HEK293 (cell line): ENCODE results near the gene CMYA5.

Experiments
- CTCF ChIA-PET: fragments of 350-600 bp; formaldehyde crosslinking; extraction: SDS; loops from one replicate; lab custom pipeline; 2021; ENCODE audit warnings: antibody characterized with exemption; lab: Yijun Ruan, JAX
- POLR2A ChIA-PET: fragments of 300-600 bp; formaldehyde crosslinking; extraction: SDS; loops from one replicate; lab custom pipeline; 2020; ENCODE audit warnings: antibody characterized with exemption, inconsistent platforms; lab: Yijun Ruan, JAX
- H3K27ac ChIP-seq: fragments of 200-500 bp; sonication (Bioruptor generic); 2 replicates; pipeline ENCODE4 v1.5.1; 2014; ENCODE audit warnings: low read depth, low read length, control low read depth, inconsistent platforms; ENCODE audit errors: extremely low read depth
- H3K36me3 ChIP-seq, 2 experiments: fragments of 200-500 bp in 1 of 2; sonication (Bioruptor generic) in 1 of 2; 1 replicate in 1 of 2; 2 replicates in 1 of 2; pipeline ENCODE4 v1.5.1; 2014 to 2017; ENCODE audit warnings: inconsistent platforms in 2 of 2, low read length in 2 of 2; ENCODE audit not compliant: control insufficient read depth in 2 of 2, insufficient read depth in 1 of 2
- H3K4me1 ChIP-seq: fragments of 200-500 bp; sonication (Bioruptor generic); 2 replicates; pipeline ENCODE4 v1.5.1; 2014; ENCODE audit warnings: mild to moderate bottlenecking, low read length, inconsistent platforms; ENCODE audit not compliant: control insufficient read depth, insufficient read depth
- H3K4me3 ChIP-seq: 2 replicates; pipeline ENCODE4 v1.5.1; 2011; ENCODE audit warnings: low read depth, mild to moderate bottlenecking, control low read depth, low read length, moderate library complexity
- H3K9me3 ChIP-seq: fragments of 200-500 bp; sonication (Bioruptor generic); 2 replicates; pipeline ENCODE4 v1.5.1; 2014; ENCODE audit warnings: low read depth, low read length, inconsistent platforms; ENCODE audit not compliant: control insufficient read depth, insufficient read depth
- HOXD13 ChIP-seq: sonication (generic); formaldehyde crosslinking; IDR thresholded peaks from 2 replicates; pipeline ENCODE4 v1.8.0; 2022; ENCODE audit warnings: missing genetic modification reagents, borderline replicate concordance
- MZF1 ChIP-seq: fragments of 450-650 bp; formaldehyde crosslinking; IDR thresholded peaks from 2 replicates; pipeline ENCODE4 v1.5.1; 2017; ENCODE audit warnings: missing biosample characterization, missing genetic modification characterization, borderline replicate concordance
- TCF7L2 ChIP-seq: IDR thresholded peaks from 2 replicates; pipeline ENCODE4 v1.6.1; 2011; ENCODE audit warnings: low read depth, mild to moderate bottlenecking, inconsistent platforms, low read length, moderate library complexity, borderline replicate concordance
- TRIM28 ChIP-seq: IDR thresholded peaks from 2 replicates; pipeline ENCODE4 v1.6.1; 2011; ENCODE audit warnings: low read length, control low read depth, borderline replicate concordance
- ZBTB48 ChIP-seq: fragments of 450-650 bp; formaldehyde crosslinking; IDR thresholded peaks from 2 replicates; pipeline ENCODE4 v1.5.1; 2016; ENCODE audit warnings: missing biosample characterization, missing genetic modification characterization
- ZBTB6 ChIP-seq: fragments of 450-650 bp; formaldehyde crosslinking; IDR thresholded peaks from 2 replicates; pipeline ENCODE4 v1.5.1; 2017; ENCODE audit warnings: missing biosample characterization, missing genetic modification characterization
- ZBTB8A ChIP-seq: fragments of 450-650 bp; formaldehyde crosslinking; IDR thresholded peaks from 2 replicates; pipeline ENCODE4 v1.5.1; 2016; ENCODE audit warnings: missing biosample characterization, missing genetic modification characterization
- ZFP69B ChIP-seq: fragments of 450-650 bp; formaldehyde crosslinking; IDR thresholded peaks from 2 replicates; pipeline ENCODE4 v1.5.1; 2016; ENCODE audit warnings: missing biosample characterization, missing genetic modification characterization
- ZNF221 ChIP-seq: fragments of 450-650 bp; formaldehyde crosslinking; IDR thresholded peaks from 2 replicates; pipeline ENCODE4 v1.5.1; 2017; ENCODE audit warnings: missing biosample characterization, missing genetic modification characterization, borderline replicate concordance
- ZNF223 ChIP-seq: fragments of 450-650 bp; formaldehyde crosslinking; IDR thresholded peaks from 2 replicates; pipeline ENCODE4 v1.5.1; 2016; ENCODE audit warnings: missing biosample characterization, missing genetic modification characterization
- ZNF23 ChIP-seq: fragments of 450-650 bp; formaldehyde crosslinking; IDR thresholded peaks from 2 replicates; pipeline ENCODE4 v1.5.1; 2016; ENCODE audit warnings: missing biosample characterization, missing genetic modification characterization, borderline replicate concordance
- ZNF274 ChIP-seq, 2 experiments: fragments of 200-500 bp in 1 of 2; fragments of 450-650 bp in 1 of 2; sonication (Bioruptor generic) in 1 of 2; formaldehyde crosslinking in 1 of 2; IDR thresholded peaks; 2 replicates each; pipeline versions ENCODE4 v1.5.1 to v1.6.1; 2014 to 2016; ENCODE audit warnings: borderline replicate concordance in 1 of 2, inconsistent platforms in 1 of 2, low read length in 1 of 2, missing biosample characterization in 1 of 2, missing genetic modification characterization in 1 of 2
- ZNF292 ChIP-seq: fragments of 450-650 bp; formaldehyde crosslinking; IDR thresholded peaks from 2 replicates; pipeline ENCODE4 v1.5.1; 2016; ENCODE audit warnings: low read depth, missing biosample characterization, missing genetic modification characterization, borderline replicate concordance
- ZNF302 ChIP-seq: fragments of 450-650 bp; formaldehyde crosslinking; IDR thresholded peaks from 2 replicates; pipeline ENCODE4 v1.5.1; 2016; ENCODE audit warnings: missing biosample characterization, missing genetic modification characterization, low read depth
- ZNF324 ChIP-seq: fragments of 450-650 bp; formaldehyde crosslinking; IDR thresholded peaks from 2 replicates; pipeline ENCODE4 v1.5.1; 2016; ENCODE audit warnings: missing biosample characterization, missing genetic modification characterization
- ZNF473 ChIP-seq: fragments of 450-650 bp; formaldehyde crosslinking; IDR thresholded peaks from 2 replicates; pipeline ENCODE4 v1.5.1; 2017; ENCODE audit warnings: missing biosample characterization, missing genetic modification characterization
- ZNF48 ChIP-seq: fragments of 450-650 bp; formaldehyde crosslinking; IDR thresholded peaks from 2 replicates; pipeline ENCODE4 v1.5.1; 2016; ENCODE audit warnings: missing biosample characterization, missing genetic modification characterization
- ZNF600 ChIP-seq: fragments of 450-650 bp; formaldehyde crosslinking; IDR thresholded peaks from 2 replicates; pipeline ENCODE4 v1.5.1; 2016; ENCODE audit warnings: missing biosample characterization, missing genetic modification characterization
- ZNF645 ChIP-seq: fragments of 450-650 bp; formaldehyde crosslinking; IDR thresholded peaks from 2 replicates; pipeline ENCODE4; 2016; ENCODE audit warnings: missing biosample characterization, missing genetic modification characterization
- ZNF654 ChIP-seq: fragments of 450-650 bp; formaldehyde crosslinking; IDR thresholded peaks from 2 replicates; pipeline ENCODE4 v1.5.1; 2016; ENCODE audit warnings: low read depth, missing biosample characterization, missing genetic modification characterization

Gene CMYA5

GRCh38 chr5:79699763-79700400, 10.2 kb downstream of the CMYA5 start (continued):
- TF ChIP-seq ZNF221 (tag by site-specific recombination) (no peak), ZBTB48 (tag by site-specific recombination) (no peak)
- TF ChIP-seq, all 188 proteins: peak for 0

GRCh38 chr5:79702606-79703380, 13.2 kb downstream of the CMYA5 start:
- CTCF ChIA-PET: interaction anchor here (0.7 to 2.5 kb wide), 16 partner anchors 9 to 1505 kb away, joined by 3 to 11 read pairs (median 6); partner anchors contain the start of gene CMYA5
- H3K4me3 ChIP-seq: no peak overlapping the region
- H3K27ac ChIP-seq: no peak overlapping the region
- no peaks in the 10 kb centered on the region for H3K36me3 ChIP-seq
- no peaks in the 10 kb centered on the region for H3K9me3 ChIP-seq
- POLR2A ChIA-PET: no interaction called here
- TF ChIP-seq ZFP69B (tag by site-specific recombination) (no peak), TCF7L2 (no peak), ZNF324 (tag by site-specific recombination) (no peak), ZNF274 (IDR thresholded peaks at IDR 0.05; ENCODE audit: low read length) (no peak), ZNF274 (tag by site-specific recombination; IDR thresholded peaks at IDR 0.05; ENCODE audit: borderline replicate concordance) (no peak), ZNF223 (tag by site-specific recombination) (no peak), ZNF48 (tag by site-specific recombination) (no peak), MZF1 (tag by site-specific recombination) (no peak), HOXD13 (CRISPR knock-in tag) (no peak), ZNF23 (tag by site-specific recombination) (no peak), ZNF302 (no peak), TRIM28 (no peak), ZNF600 (tag by site-specific recombination) (no peak), ZNF473 (tag by site-specific recombination) (no peak), ZNF654 (tag by site-specific recombination) (no peak), ZBTB6 (no peak), ZNF292 (tag by site-specific recombination) (no peak), ZNF645 (tag by site-specific recombination) (no peak)
- H3K4me1 ChIP-seq: no peaks in the 10 kb centered on the region

GRCh38 chr5:79703381-79703645, 13.7 kb downstream of the CMYA5 start:
- Histone ChIP-seq H3K4me1 (no peaks in the 10 kb centered on the region), H3K4me3 (no peak overlapping the region), H3K27ac (no peak overlapping the region), H3K36me3 (no peaks in the 10 kb centered on the region), H3K9me3 (no peaks in the 10 kb centered on the region)
- ChIA-PET CTCF (interaction anchor here (0.7 to 2.5 kb wide), 15 partner anchors 9 to 1506 kb away, joined by 3 to 11 read pairs (median 6); partner anchors contain the start of gene CMYA5), POLR2A (no interaction called here)
- TF ChIP-seq ZBTB8A (tag by site-specific recombination): no peak
